ENCODE results near the gene STUB1.

The STUB1 gene

DNA sequence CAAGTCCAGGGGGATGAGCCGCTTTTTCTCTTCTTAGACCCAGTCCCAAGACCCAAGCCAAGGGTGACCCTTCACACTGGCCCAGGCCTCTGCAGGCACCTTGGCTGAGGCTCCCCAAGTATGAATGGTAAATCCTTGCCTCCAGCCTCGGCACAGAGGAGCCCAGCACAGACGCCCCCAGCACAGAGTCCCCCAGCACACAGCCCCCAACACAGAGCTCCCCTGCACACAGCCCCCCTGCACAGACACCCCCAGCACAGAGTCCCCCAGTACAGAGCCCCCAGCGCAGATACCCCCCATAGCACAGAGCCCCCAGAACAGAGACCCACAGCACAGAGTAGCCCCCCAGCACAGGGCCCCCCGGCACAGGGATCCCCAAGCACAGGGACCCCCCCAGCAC is 39.6 kb upstream of the STUB1 start:
- no peak overlapping the region for H3K27ac ChIP-seq

DNA sequence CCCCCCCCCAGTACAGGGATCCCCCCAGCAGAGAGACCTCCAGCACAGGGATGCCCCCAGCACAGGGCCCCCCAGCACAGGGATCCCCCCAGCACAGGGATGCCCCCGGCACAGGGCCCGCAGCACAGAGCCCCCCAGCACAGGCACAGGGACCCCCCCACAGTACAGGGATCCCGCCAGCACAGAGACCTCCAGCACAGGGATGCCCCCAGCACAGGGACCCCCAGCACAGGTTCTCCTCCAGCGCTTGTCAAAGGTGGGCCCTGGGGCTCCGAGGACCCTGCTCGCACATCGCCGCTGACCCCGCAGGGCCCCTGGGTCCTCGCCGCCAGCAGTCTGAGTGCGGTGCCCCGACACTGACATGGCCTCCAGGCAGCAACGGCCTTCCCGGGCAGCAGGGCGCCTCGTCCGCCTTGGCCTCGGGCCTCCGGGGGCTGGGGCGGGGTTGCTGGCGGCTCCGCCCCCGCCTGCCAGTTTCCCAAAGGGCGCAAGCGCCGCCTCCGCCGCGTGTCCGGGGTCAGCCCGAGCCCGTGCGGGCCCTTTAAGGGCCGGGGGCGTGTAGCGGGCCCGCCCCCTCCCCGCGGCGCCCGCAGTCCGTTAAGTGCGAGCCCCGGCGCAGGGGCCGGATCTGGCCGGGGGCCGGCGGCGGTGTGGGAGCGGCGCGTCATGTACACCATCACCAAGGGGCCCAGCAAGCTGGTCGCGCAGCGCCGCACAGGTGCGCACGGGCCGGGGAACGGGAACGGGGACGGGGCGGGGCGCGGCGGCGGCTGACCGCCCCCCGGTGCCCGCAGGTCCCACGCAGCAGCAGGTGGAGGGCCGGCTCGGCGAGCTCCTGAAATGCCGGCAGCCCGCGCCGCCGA is 38.7 kb upstream of the STUB1 start, which contains the start of gene MCRIP2:
MCRIP2 (plus strand) TSS at position 503 of the 863 bp plus-strand sequence; CDS start at position 667, 164 bp downstream.
- TF ChIP-seq, protein P1, sequence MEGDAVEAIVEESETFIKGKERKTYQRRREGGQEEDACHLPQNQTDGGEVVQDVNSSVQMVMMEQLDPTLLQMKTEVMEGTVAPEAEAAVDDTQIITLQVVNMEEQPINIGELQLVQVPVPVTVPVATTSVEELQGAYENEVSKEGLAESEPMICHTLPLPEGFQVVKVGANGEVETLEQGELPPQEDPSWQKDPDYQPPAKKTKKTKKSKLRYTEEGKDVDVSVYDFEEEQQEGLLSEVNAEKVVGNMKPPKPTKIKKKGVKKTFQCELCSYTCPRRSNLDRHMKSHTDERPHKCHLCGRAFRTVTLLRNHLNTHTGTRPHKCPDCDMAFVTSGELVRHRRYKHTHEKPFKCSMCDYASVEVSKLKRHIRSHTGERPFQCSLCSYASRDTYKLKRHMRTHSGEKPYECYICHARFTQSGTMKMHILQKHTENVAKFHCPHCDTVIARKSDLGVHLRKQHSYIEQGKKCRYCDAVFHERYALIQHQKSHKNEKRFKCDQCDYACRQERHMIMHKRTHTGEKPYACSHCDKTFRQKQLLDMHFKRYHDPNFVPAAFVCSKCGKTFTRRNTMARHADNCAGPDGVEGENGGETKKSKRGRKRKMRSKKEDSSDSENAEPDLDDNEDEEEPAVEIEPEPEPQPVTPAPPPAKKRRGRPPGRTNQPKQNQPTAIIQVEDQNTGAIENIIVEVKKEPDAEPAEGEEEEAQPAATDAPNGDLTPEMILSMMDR (conservative IDR thresholded peaks at IDR 0.05) = no peak
- H3K27ac ChIP-seq = peak within 1 kb of the TSS; percentile 86

More for the DNA sequence above, 39.6 kb upstream of the STUB1 start:
- TF ChIP-seq, protein P1 (conservative IDR thresholded peaks at IDR 0.05) = no peak

DNA sequence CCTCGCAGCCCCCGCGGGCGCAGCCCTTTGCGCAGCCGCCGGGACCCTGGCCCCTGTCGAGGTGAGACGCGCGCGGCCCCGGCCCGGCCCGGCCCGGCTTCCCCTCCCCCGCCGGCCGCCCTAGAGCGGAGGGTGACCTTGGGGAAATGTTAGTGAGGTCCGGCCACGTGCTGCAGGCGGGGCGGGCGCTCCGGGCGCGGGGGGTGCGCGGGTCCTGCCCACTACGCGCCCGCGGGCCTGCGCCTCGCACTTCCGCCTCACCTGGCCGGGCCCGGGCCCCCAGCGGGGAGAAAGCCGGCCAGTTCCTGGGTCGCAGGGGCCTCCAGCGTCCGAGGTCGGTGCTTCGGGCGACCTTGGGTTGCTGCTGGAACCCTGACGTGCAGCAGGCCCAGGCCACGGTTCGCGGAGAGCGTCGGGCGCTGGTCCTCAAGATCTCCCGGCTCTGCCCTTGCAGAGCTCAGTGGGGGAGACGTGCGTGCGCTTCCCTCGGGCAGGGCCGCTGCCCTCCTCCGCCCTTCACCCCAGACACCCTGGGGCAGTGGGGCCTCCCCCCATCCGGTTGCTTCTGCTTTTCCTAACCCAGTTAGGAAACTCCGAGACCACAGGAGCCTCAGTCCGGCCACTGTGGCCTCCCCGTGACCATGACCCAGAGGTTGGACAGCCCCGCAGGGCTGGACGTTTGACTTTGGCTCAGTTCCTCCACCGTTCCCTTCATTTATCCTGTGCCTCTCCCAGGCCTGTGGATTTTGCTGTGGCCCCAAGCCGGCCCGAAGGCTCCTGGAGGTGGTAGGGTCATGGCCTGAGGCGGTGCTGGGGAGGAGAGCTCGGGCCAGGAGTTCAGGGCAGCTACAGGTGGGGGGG is 37.8 kb upstream of the STUB1 start:
- TF ChIP-seq, protein P1 (conservative IDR thresholded peaks at IDR 0.05) = no peak
- H3K27ac ChIP-seq = peak overlapping the region; percentile 86

DNA sequence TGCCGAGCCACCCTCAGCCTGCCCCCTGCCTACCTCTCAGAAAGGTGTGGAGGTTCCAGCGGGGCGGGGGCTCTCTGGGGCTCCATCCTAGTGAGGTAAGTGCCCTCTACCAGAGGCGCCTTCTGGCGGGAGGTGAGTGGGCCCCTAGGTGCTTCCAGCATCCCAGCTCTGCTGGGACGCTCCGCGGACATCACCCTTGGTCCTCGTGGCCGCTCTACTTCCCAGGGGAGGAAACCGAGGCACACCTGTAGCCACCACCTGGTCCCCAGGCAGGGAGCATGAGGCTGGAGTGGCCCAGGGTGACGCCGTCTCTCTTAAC is 37.2 kb upstream of the STUB1 start:
- H3K27ac ChIP-seq = peak overlapping the region; percentile 86

DNA sequence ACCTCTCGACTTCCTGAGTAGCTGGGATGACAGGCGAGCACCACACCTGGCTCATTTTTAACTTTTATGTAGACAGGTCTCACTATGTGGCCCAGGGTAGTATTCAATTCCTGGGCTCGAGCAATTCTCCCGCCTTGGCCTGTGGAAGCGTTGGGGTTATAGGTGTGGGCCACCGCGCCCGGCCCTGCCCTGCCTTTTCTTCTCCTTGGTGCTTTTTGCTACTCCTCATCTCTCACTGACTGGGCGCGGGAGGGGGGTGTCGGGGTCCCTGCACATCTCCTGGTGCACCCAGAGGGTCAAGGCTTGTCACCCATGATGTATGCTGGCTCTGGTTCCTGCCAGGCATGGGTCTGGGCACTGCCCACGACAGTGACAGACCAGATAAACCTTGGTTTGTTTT is 35.7 kb upstream of the STUB1 start:
- no peak overlapping the region for H3K27ac ChIP-seq
- TF ChIP-seq, protein P1 (conservative IDR thresholded peaks at IDR 0.05) = no peak

More for the DNA sequence above, 37.2 kb upstream of the STUB1 start:
- TF ChIP-seq, protein P1 (conservative IDR thresholded peaks at IDR 0.05) = no peak

DNA sequence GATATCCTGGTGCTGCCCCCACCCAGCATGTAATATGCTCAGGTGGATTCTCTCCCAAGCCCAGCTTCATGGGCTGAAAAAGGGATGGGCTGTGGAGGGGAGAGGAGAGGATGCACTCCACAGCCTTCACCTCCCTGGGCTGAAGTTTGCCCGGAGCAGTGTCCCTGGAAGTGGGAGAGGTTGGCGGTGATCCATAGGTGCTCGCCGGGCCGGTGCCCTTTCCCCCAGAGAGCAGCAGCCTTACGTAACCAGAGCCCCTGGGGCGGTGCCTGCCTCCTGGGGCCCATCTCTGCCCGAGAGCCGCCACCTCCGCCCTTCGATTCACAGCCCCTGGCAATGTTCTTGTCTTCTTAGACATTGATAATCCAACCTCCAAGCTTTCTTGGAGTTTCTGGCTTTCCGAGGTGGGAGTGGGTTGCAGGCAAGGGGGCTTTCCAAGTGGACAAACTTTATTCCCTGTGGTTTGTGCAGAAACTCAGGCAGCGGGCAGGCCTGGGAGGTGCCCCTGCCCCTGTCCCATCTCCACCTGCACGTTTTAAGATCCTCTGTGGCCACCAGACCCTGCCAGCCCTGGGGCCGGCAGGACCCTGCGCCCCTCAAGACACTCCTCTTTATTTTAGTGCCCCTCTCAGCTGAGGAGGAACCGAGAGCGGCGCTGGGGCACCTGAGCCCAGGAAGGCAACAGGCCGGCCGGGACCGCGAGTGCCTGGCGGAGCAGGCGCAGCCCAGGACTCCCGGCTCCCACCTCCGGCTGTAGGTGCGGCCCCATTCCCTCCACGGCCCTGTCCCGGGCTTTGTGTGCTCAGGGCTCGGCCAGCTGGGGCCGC is 34.1 kb upstream of the STUB1 start:
- TF ChIP-seq, protein P1 (conservative IDR thresholded peaks at IDR 0.05) = no peak
- H3K27ac ChIP-seq = no peak overlapping the region

Data from VCaP (cell line).